H9 (cell line): Measurements from ENCODE around the gene DRGX. TPM values are rescaled to one million over a fixed set of nuclear protein-coding genes. Genes with fewer than 3 reads are reported as not detected.

Experiments used
- DNase-seq: peaks from one replicate; pipeline ENCODE4 v3.0.0-alpha.2; 2017
- H2AFZ ChIP-seq: one replicate; pipeline ENCODE4 v1.6.1; 2013; ENCODE audit warnings: mild to moderate bottlenecking, low read length, control low read depth, moderate library complexity
- H2AK5ac ChIP-seq: 2 replicates; pipeline ENCODE4 v1.6.1; 2013; ENCODE audit warnings: low read length, control low read depth, mixed read lengths; ENCODE audit not compliant: insufficient read length
- H2BK120ac ChIP-seq: one replicate; pipeline ENCODE4 v1.6.1; 2013; ENCODE audit warnings: low read depth, mild to moderate bottlenecking, low read length, control low read depth, inconsistent platforms; ENCODE audit not compliant: poor library complexity, severe bottlenecking
- H2BK12ac ChIP-seq: 2 replicates; pipeline ENCODE4 v1.6.1; 2013; ENCODE audit warnings: low read length, control low read depth, mixed read lengths, low read depth; ENCODE audit not compliant: insufficient read length
- H2BK15ac ChIP-seq: 2 replicates; pipeline ENCODE4 v1.6.1; 2013; ENCODE audit warnings: low read depth, low read length, control low read depth
- H2BK20ac ChIP-seq: one replicate; pipeline ENCODE4 v1.6.1; 2013; ENCODE audit warnings: low read depth, mild to moderate bottlenecking, low read length, control low read depth, inconsistent platforms; ENCODE audit not compliant: poor library complexity, severe bottlenecking
- H2BK5ac ChIP-seq: 2 replicates; pipeline ENCODE4 v1.6.1; 2013; ENCODE audit warnings: low read length, control low read depth, mixed read lengths; ENCODE audit not compliant: insufficient read length
- H3K14ac ChIP-seq: 2 replicates; pipeline ENCODE4 v1.6.1; 2013; ENCODE audit warnings: low read length, control low read depth; ENCODE audit not compliant: insufficient read depth
- H3K18ac ChIP-seq: 2 replicates; pipeline ENCODE4 v1.6.1; 2013; ENCODE audit warnings: low read depth, mild to moderate bottlenecking, mixed read lengths, low read length, control low read depth; ENCODE audit not compliant: insufficient read length
- H3K23ac ChIP-seq: 2 replicates; pipeline ENCODE4 v1.6.1; 2013; ENCODE audit warnings: low read length, control low read depth, mixed read lengths, low read depth; ENCODE audit not compliant: insufficient read length
- H3K23me2 ChIP-seq: 2 replicates; pipeline ENCODE4 v1.6.1; 2013; ENCODE audit warnings: low read depth, mild to moderate bottlenecking, mixed read lengths, low read length, control low read depth; ENCODE audit not compliant: insufficient read length, poor library complexity, severe bottlenecking
- H3K27ac ChIP-seq: 2 replicates; pipeline ENCODE4 v1.5.1; 2013; ENCODE audit warnings: low read length, control low read depth, mixed read lengths, low read depth; ENCODE audit not compliant: insufficient read length
- H3K27me3 ChIP-seq: 2 replicates; pipeline ENCODE4 v1.6.1; 2013; ENCODE audit warnings: low read length, control low read depth, inconsistent platforms; ENCODE audit not compliant: insufficient read depth
- H3K4ac ChIP-seq: 2 replicates; pipeline ENCODE4 v1.6.1; 2013; ENCODE audit warnings: low read depth, mild to moderate bottlenecking, control low read depth, inconsistent platforms, low read length, moderate library complexity
- H3K4me1 ChIP-seq: 2 replicates; pipeline ENCODE4 v1.6.1; 2013; ENCODE audit warnings: low read length, control low read depth, inconsistent platforms; ENCODE audit not compliant: insufficient read depth
- H3K4me2 ChIP-seq: 2 replicates; pipeline ENCODE4 v1.6.1; 2013; ENCODE audit warnings: low read length, control low read depth, mixed read lengths; ENCODE audit not compliant: insufficient read length, insufficient read depth
- H3K56ac ChIP-seq: 2 replicates; pipeline ENCODE4 v1.6.1; 2013; ENCODE audit warnings: low read depth, mild to moderate bottlenecking, mixed read lengths, low read length, control low read depth; ENCODE audit not compliant: insufficient read length
- H3K79me1 ChIP-seq: 2 replicates; pipeline ENCODE4 v1.6.1; 2013; ENCODE audit warnings: low read depth, mild to moderate bottlenecking, moderate library complexity, low read length, control low read depth, inconsistent platforms; ENCODE audit not compliant: insufficient read depth, poor library complexity, severe bottlenecking
- H3K79me2 ChIP-seq: 2 replicates; pipeline ENCODE4 v1.6.1; 2013; ENCODE audit warnings: low read length, control low read depth, inconsistent platforms; ENCODE audit not compliant: insufficient read depth
- H3K9ac ChIP-seq: 2 replicates; pipeline ENCODE4 v1.6.1; 2013; ENCODE audit warnings: low read length, control low read depth, mixed read lengths; ENCODE audit not compliant: insufficient read length; ENCODE audit errors: extremely low read depth
- H3K9me3 ChIP-seq: one replicate; pipeline ENCODE4 v1.6.1; 2013; ENCODE audit warnings: low read depth, low read length, inconsistent platforms; ENCODE audit not compliant: control insufficient read depth
- H3T11ph ChIP-seq: one replicate; pipeline ENCODE4 v1.6.1; 2013; ENCODE audit warnings: mild to moderate bottlenecking, low read length, control low read depth, inconsistent platforms
- H4K20me1 ChIP-seq: one replicate; pipeline ENCODE4 v1.6.1; 2013; ENCODE audit not compliant: control insufficient read depth, insufficient read length, insufficient read depth
- H4K5ac ChIP-seq: 2 replicates; pipeline ENCODE4 v1.6.1; 2013; ENCODE audit warnings: low read depth, mild to moderate bottlenecking, mixed read lengths, low read length, control low read depth; ENCODE audit not compliant: insufficient read length
- H4K8ac ChIP-seq: replicated peaks from 2 replicates; pipeline ENCODE4 v1.6.1; 2013; ENCODE audit warnings: low read length, control low read depth, mixed read lengths, low read depth; ENCODE audit not compliant: insufficient read length
- H4K91ac ChIP-seq: 2 replicates; pipeline ENCODE4 v1.6.1; 2013; ENCODE audit warnings: low read depth, mild to moderate bottlenecking, moderate library complexity, mixed read lengths, low read length, control low read depth; ENCODE audit not compliant: insufficient read length
- H3K27ac Mint-ChIP-seq, 3 experiments: 2 replicates in 2 of 3; 3 replicates in 1 of 3; pipeline ENCODE4 v1.8.0; 2020 to 2021; ENCODE audit warnings: mixed read lengths in 3 of 3, mild to moderate bottlenecking in 1 of 3, moderate library complexity in 1 of 3
- H3K27me3 Mint-ChIP-seq: 2 replicates; pipeline ENCODE4 v1.8.0; 2021; ENCODE audit warnings: low read depth, mild to moderate bottlenecking, moderate library complexity, mixed read lengths
- H3K36me3 Mint-ChIP-seq, 3 experiments: 2 replicates in 2 of 3; 3 replicates in 1 of 3; pipeline ENCODE4 v1.8.0; 2020 to 2021; ENCODE audit warnings: low read depth in 3 of 3, mixed read lengths in 3 of 3; ENCODE audit not compliant: insufficient read depth in 1 of 3
- H3K4me1 Mint-ChIP-seq, 2 experiments: 2 replicates each; pipeline ENCODE4 v1.8.0; 2020; ENCODE audit warnings: mixed read lengths in 2 of 2
- H3K4me3 Mint-ChIP-seq, 2 experiments: 2 replicates in 1 of 2; 3 replicates in 1 of 2; pipeline ENCODE4 v1.8.0; 2020 to 2021; ENCODE audit warnings: mild to moderate bottlenecking in 2 of 2, mixed read lengths in 2 of 2, moderate library complexity in 1 of 2
- H3K9me3 Mint-ChIP-seq, 2 experiments: 2 replicates in 1 of 2; 3 replicates in 1 of 2; pipeline ENCODE4 v1.8.0; 2020; ENCODE audit warnings: mild to moderate bottlenecking in 2 of 2, mixed read lengths in 2 of 2, moderate library complexity in 1 of 2
- CTCF ChIP-seq: fragments of 200-600 bp; sonication (generic); conservative IDR thresholded peaks from 3 replicates; pipeline ENCODE4 v1.8.0; 2021; ENCODE audit warnings: antibody characterized with exemption, mild to moderate bottlenecking
- WGBS: extraction: QIAGEN DNeasy Blood & Tissue Kit; methylation state at CpG from one replicate; pipeline ENCODE4 v1.1.7; 2013; ENCODE audit warnings: missing lambda C conversion rate, low lambda C conversion rate, mixed read lengths; ENCODE audit not compliant: insufficient read length; ENCODE audit errors: extremely low coverage; 5-methylcytosine and 5-hydroxymethylcytosine counted together
- total RNA-seq: library from RNA; stranded (reverse); gene quantifications from 2 replicates; pipeline ENCODE4 v1.2.1, GENCODE V29; 2021

DRGX gene
- total RNA-seq, 1 experiment from 2014 or later, result not detected

- Histone ChIP-seq H3K9ac (no peak overlapping the region), H4K5ac (no peak overlapping the region), H2BK20ac (no peak overlapping the region), H4K8ac (no peak overlapping the region), H2AK5ac (no peak overlapping the region), H2BK12ac (no peak overlapping the region), H3K27me3 (no peaks in the 10 kb centered on the region), H4K91ac (no peak overlapping the region), H3K9me3 (no peaks in the 10 kb centered on the region), H2BK5ac (no peak overlapping the region), H4K20me1 (no peaks in the 10 kb centered on the region), H3K14ac (no peak overlapping the region), H3K18ac (no peak overlapping the region), H3T11ph (no peak overlapping the region), H3K79me1 (no peaks in the 10 kb centered on the region), H3K27ac (no peak overlapping the region), H2BK120ac (no peak overlapping the region), H3K23me2 (no peaks in the 10 kb centered on the region), H3K56ac (no peak overlapping the region), H3K4me2 (no peak overlapping the region), H3K23ac (no peak overlapping the region), H2AFZ (no peak overlapping the region), H2BK15ac (no peak overlapping the region), H3K4ac (no peak overlapping the region), H3K79me2 (no peaks in the 10 kb centered on the region), H3K4me1 (no peaks in the 10 kb centered on the region)
- peaks cover 15% of the 10 kb centered on the region for H3K27me3 Mint-ChIP-seq
- peaks cover 6% of the 10 kb centered on the region in 2 experiments; a peak in 3 of 4 replicates for H3K4me1 Mint-ChIP-seq
- H3K4me3 Mint-ChIP-seq, result no peak overlapping the region
- H3K9me3 Mint-ChIP-seq, result no peaks in the 10 kb centered on the region
- TF ChIP-seq CTCF, result no peak
- no peak overlapping the region for H3K27ac Mint-ChIP-seq
- DNase-seq, result no peak
- H3K36me3 Mint-ChIP-seq, result no peaks in the 10 kb centered on the region
- no CpG with 5 or more reads among the region's 8 CpGs for WGBS
Observed at GRCh38 chr10:49370326-49371100, 25.4 kb downstream of the DRGX start.
